Cardiac septum (tissue), 1 donor: ENCODE measurements around the gene SNX6. TPM values are rescaled to one million over a fixed set of nuclear protein-coding genes. Genes with fewer than 3 reads are reported as not detected.
"Not testable (repeated sequence)": the region's sequence is repeated elsewhere in the genome, so short reads cannot be mapped to it uniquely, and the experiment has no call there.

Experiments
- DNase-seq: peaks from one replicate; pipeline ENCODE4 v3.0.0-alpha.2; 2020; ENCODE audit warnings: low spot score
- intact Hi-C: fragments of 100-400 bp; cut with DNase I; formaldehyde crosslinking; loops from one replicate; pipeline ENCODE4 v1.14.0; 2022
- total RNA-seq: library from RNA; stranded (reverse); fragmentation: NEBNext Ultra II Directional; extraction: Animal tissue kit (Norgen Biotek cat#: 25700); gene quantifications from one replicate; pipeline ENCODE4 v1.2.1, GENCODE V29; 2021
- donor health status: DM: no; HTN: no; CAD: no.

SNX6 gene
- total RNA-seq, 1 donor from 2014 or later = 59.5 TPM

DNA sequence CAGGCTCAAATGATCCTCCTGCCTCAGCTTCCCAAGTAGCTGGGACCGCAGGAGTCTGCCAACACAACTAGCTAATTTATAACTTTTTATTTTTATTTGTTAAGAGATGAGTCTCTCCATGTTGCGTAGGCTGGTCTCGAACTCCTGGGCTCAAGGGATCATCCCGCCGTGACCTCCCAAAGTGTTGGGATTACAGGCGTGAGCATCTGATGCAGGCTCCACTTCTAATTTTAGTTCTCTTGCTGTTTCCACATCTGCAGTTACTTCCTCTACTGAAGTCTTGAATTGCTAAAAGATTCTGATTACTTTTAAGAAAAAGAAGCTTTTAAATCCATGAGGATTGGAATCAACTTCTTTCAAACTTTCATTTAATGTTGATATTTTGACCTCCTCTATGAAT, 13.4 kb upstream of the SNX6 start:
- DNase-seq = no peak
- intact Hi-C loops = no loop called here

DNA sequence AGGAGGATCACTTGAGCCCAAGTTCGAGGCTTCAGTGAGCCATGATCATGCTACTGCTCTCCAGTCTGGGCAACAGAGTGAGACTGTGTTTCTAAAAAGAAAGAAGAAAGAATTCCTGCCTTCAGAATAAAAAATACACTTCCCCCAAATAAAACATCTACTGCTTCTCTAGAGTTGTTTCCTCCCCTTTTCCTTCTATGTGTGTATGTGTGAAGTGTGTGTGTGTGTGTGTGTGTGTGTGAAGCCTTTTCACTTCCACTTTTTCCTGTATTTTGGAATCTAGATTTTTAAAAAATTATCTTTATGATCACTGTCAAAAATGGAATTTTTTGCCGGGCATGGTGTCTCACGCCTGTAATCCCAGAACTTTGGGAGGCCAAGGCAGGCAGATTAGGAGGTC, 12.6 kb upstream of the SNX6 start:
- no peak for DNase-seq
- intact Hi-C loops = no loop called here

DNA sequence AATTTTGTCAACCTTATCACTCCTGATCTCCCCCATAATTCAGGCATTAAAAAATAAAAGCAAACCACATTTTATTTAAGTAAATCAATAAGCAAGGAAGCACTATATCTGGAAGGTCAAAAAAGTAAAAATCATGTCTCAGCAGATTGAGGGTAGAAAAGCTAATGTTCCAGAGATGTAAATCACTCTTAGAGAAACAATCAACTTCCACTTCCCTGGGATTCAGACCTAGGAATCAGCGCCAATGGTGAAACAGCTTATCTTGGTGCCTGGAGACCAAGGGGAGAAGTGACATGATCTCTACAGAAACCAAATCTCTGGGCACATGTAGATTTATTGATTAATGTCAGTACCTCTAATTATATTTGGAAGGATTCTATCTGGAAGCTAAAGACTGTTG, 10.9 kb upstream of the SNX6 start:
- no peak for DNase-seq
- intact Hi-C loops = no loop called here

DNA sequence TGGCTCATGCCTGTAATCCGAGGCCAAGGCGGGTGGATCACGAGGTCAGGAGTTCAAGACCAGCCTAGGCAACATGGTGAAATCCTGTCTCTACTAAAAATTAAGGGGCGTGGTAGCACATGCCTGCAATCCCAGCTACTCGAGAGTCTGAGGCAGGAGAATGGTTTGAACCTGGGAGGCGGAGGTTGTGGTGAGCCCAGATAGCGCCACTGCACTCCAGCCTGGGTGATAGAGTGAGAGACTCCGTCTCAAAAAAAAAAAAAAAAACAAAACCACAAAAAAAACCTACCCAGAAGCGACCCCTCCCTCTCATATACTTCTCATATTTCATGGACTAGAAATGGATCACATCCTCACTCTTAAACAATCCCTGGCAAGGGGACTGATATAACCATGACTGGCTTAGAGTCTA, 4.4 kb upstream of the SNX6 start:
- DNase-seq, intact Hi-C loops: not testable (repeated sequence)

DNA sequence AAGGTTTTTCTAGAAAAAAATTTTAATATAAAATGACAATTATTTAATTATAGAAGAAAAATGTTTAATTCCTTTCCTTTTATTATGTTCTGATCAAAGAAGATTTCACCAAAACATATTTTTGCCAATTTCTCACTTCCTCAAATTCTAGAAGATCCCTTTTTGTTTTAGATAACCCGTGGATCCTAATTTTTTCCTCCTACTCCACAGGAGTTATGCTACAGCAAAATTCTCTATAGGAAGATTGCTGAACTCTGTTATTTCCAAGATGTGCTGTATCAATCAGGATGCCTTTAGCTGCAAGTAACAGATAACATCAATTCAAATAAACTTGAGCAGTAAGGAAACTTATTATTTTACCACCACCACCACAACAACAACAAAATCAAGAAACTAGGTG, 3.8 kb upstream of the SNX6 start:
- intact Hi-C loops = no loop called here
- no peak for DNase-seq

DNA sequence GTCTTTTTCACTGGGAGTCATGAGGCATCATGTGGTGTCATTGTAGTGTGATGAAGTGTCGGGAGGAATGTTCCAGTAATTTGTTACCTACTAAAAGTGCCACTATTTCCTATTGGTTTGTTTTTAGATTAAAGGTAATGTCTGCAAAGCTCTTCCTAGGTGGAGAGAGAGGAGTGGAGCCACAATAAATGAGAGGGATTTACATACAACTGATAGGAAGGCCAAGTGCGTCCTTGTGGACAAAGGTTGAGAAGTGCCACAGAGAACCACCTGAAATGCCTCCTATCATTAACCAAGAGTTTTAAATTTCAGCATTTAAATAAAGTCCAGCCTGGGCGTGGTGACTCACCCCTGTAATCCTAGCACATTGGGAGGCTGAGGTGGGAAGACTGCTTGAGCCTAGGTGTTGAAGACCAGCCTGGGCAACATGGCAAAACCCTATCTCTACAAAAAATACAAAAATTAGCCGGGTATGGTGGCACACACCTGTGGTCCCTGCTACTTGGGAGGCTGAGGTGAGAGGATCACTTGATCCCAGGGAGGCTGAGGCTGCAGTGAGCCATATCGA, 2.5 kb upstream of the SNX6 start:
- DNase-seq = no peak
- intact Hi-C loops = no loop called here

GRCh38 chr14:34629344-34629656, 648 bp downstream of the SNX6 start:
- intact Hi-C loops = no loop called here

DNA sequence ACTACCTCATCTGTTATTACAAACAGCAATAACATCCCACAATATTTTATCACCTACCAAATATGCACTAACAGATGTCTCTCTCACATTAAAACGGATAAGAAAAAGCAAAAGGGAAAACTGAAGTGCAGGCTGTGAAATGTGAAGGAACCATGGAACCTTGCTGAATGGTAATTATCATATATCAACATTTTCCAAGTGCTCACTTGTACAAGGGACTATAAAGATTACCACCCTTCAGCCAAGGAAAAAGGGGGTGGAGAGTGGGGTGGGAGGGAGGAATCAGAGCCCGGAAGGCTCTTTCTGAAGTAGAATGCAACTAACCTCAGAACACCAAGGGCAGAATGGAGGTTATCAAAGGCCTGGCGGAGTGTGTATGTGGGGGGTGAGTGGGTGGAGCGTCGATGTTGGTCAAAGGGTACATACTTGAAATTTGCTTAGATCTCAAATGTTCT, 1.2 kb downstream of the SNX6 start:
- intact Hi-C loops = no loop called here
- no peak for DNase-seq

More at GRCh38 chr14:34629344-34629656, 648 bp downstream of the SNX6 start:
- no peak for DNase-seq

GRCh38 chr14:34623506-34623905, 6.4 kb downstream of the SNX6 start:
- DNase-seq = no peak
- intact Hi-C loops = no loop called here

GRCh38 chr14:34620839-34621238, 9.1 kb downstream of the SNX6 start:
- intact Hi-C loops = no loop called here
- DNase-seq = no peak

DNA sequence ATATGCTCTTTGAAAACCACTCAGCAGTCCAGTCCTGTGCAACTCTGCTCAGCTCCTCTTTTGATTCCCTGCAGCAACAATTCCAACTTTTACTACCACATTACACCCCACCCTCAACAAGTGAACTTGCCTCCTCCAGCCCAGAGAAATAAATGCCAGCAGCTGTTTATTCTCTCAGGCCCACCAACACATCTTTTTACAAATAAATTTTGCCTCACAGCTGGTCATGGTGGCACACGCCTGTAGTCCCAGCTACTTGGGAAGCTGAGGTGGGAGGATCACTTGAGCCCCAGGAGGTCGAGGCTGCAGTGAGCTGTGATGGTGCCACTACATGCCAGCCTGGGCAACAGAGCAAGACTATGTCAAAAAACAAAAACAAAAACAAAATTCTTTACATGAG, 9.8 kb downstream of the SNX6 start:
- no peak for DNase-seq
- intact Hi-C loops = no loop called here

DNA sequence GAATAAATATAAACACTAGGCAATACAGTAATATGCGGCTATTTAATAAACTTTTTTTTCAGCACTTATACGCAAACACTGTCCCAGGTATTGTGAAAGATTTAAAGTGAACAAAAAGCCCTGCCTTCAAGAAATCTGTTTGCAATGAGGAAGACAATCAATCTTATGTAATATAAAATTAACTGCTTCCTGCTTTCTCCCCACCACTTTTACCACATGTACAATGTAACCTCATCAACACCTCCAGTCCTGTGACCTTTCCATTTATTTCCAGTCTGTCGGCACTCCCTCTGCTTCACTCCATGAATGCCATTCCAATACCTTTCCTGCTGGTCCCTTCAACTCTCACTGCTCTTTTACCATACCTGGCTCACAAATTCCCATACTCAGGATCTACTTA, 10.5 kb downstream of the SNX6 start:
- no peak for DNase-seq
- intact Hi-C loops = no loop called here

- intact Hi-C loops = no loop called here
- no peak for DNase-seq
Measured at GRCh38 chr14:34616360-34616759, 13.6 kb downstream of the SNX6 start.

DNA sequence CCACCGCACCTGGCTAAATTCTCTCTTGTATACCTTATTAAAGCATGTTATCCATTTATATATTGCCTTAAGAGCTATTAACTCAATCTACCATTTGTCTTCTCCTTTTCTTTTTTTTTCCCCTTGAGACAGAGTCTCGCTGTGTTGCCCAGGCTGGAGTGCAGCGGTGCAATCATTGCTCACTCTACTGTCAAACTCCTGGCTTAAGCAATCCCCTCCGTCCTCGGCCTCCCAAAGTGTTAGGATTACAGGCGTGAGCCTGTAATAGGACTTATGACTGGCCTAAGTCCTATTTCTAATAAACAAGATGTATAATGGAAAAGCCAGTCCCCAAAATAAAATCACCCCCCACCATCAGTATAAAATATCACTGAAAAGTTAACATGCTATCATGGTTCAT, 14.4 kb downstream of the SNX6 start:
- intact Hi-C loops = no loop called here
- DNase-seq = no peak

- DNase-seq = no peak
- intact Hi-C loops = no loop called here
Measured at GRCh38 chr14:34614638-34615037, 15.3 kb downstream of the SNX6 start.

DNA sequence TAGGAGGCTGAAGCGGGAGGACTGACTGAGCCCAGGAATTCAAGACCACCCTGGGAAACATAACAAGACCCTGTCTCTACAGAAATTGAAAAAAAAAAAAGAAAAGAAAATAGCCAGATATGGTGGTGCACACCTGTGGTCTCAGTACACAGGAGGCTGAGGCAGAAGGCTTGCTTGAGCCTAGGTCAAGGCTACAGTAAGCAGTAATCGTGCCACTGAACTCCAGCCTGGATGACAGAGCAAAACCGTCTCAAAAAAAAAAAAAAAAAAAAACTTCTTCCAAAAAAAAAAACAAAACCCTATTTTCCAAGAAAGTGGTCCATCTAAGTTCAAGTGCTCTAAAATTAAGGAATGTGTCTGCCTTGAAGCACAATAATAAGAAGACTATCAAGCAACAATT, 19.8 kb downstream of the SNX6 start:
- DNase-seq = no peak
- intact Hi-C loops = no loop called here

DNA sequence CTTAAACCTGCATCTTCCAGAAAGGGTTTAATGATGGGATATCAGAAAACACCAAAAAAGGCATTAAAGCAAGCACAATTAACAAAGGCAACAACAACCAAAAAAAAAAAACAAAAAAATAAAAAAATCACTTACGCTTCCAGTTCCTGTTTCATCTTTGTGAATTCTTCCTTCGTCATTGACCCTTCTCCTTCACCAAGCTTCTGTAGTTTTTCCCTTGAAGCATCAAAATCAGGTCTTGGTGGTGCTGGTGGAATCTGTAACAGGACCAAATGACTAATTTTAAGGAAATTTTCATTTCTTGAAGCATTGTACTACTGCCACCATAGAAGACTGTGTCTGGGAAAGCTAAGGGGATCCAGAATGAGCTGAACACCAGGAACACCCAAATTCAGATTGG, 24.5 kb downstream of the SNX6 start:
- no peak for DNase-seq
- intact Hi-C loops = no loop called here

GRCh38 chr14:34604995-34605394, 25.0 kb downstream of the SNX6 start:
- intact Hi-C loops = no loop called here
- no peak for DNase-seq

DNA sequence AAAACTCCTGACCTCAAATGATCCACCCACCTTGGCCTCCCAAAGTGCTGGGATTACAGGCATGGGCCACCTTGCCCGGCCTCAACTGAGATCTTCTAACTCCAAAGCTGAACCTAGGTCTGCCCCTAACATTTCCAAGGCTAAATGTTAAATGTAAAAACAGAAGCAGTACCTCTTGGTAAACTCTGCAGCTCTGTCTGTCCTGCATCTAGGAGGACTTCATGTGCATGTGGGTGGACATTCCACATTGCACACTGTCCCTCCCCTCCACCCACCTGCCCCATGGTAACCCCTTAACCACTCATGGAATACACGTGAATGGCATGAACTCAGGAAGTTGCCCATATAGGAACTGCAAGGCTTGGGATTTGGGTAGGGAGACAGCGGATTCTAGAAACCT, 33.1 kb downstream of the SNX6 start:
- no peak for DNase-seq
- intact Hi-C loops = no loop called here

DNA sequence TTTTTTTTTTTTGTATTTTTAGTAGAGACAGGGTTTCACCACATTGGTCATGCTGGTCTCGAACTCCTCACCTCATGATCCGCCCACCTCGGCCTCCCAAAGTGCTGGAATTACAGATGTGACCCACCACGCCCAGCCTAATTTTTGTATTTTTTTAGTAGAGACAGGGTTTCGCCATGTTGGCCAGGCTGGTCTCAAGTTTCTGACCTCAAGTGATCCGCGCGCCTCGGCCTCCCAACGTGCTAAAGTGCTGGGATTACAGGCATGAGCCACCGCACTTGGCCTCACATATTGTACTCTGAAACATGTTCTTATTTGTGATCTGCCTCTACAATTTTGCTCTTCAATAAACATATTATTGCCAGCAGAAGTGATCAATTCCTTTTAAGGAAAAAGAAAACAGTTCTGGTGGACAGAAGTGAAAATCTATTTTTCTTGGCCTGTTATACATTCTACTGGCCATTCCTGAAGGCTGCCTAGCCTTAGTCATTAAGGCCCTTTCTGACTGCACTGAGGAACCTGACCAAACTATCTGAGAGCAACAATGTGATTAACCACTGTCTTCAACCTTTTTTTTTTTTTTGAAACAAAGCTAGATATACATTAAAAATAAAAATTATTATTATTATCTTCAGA, 36.1 kb downstream of the SNX6 start:
- intact Hi-C loops = no loop called here
- no peak for DNase-seq

GRCh38 chr14:34592623-34593022, 37.3 kb downstream of the SNX6 start:
- intact Hi-C loops = no loop called here
- DNase-seq = peak; percentile 69

GRCh38 chr14:34583525-34583924, 46.4 kb downstream of the SNX6 start:
- intact Hi-C loops = no loop called here
- DNase-seq = no peak
